IPS-18a (cell line): ENCODE data around the gene CDC27.
"Not testable (repeated sequence)": the region's sequence is repeated elsewhere in the genome, so short reads cannot be mapped to it uniquely, and the experiment has no call there.

Experiments
- H3K27ac ChIP-seq: one replicate; pipeline ENCODE4 v1.5.1; 2013; ENCODE audit warnings: low read length
- H3K27me3 ChIP-seq: one replicate; pipeline ENCODE4 v1.6.1; 2013; ENCODE audit warnings: mild to moderate bottlenecking, low read length; ENCODE audit not compliant: control insufficient read depth, insufficient read depth
- H3K36me3 ChIP-seq: one replicate; pipeline ENCODE4 v1.6.1; 2013; ENCODE audit warnings: low read depth, low read length; ENCODE audit not compliant: control insufficient read depth
- H3K4me1 ChIP-seq: one replicate; pipeline ENCODE4 v1.6.1; 2013; ENCODE audit warnings: low read depth, low read length; ENCODE audit not compliant: control insufficient read depth
- H3K4me3 ChIP-seq: one replicate; pipeline ENCODE4 v1.5.1; 2013; ENCODE audit warnings: low read length
- H3K9ac ChIP-seq: one replicate; pipeline ENCODE4 v1.6.1; 2013; ENCODE audit warnings: mild to moderate bottlenecking, low read length, moderate library complexity
- H3K9me3 ChIP-seq: one replicate; pipeline ENCODE4 v1.6.1; 2013; ENCODE audit warnings: low read depth, low read length; ENCODE audit not compliant: control insufficient read depth

CDC27 gene

GRCh38 chr17:47165137-47165536, 24.0 kb downstream of the CDC27 start:
- no peak overlapping the region for H3K27ac ChIP-seq
- H3K4me1 ChIP-seq = no peaks in the 10 kb centered on the region
- peaks cover 42% of the 10 kb centered on the region for H3K36me3 ChIP-seq
- H3K4me3 ChIP-seq = no peak overlapping the region
- no peak overlapping the region for H3K9ac ChIP-seq
- H3K27me3 ChIP-seq = no peaks in the 10 kb centered on the region
- H3K9me3 ChIP-seq = no peaks in the 10 kb centered on the region

GRCh38 chr17:47164263-47164662, 24.8 kb downstream of the CDC27 start:
- H3K36me3 ChIP-seq = peaks cover 48% of the 10 kb centered on the region
- no peaks in the 10 kb centered on the region for H3K4me1 ChIP-seq
- no peaks in the 10 kb centered on the region for H3K9me3 ChIP-seq
- no peak overlapping the region for H3K9ac ChIP-seq
- no peak overlapping the region for H3K27ac ChIP-seq
- no peaks in the 10 kb centered on the region for H3K27me3 ChIP-seq
- no peak overlapping the region for H3K4me3 ChIP-seq

GRCh38 chr17:47162013-47162622, 27.0 kb downstream of the CDC27 start:
- no peaks in the 10 kb centered on the region for H3K27me3 ChIP-seq
- peaks cover 43% of the 10 kb centered on the region for H3K36me3 ChIP-seq
- H3K9me3 ChIP-seq = no peaks in the 10 kb centered on the region
- H3K27ac ChIP-seq = no peak overlapping the region
- no peak overlapping the region for H3K4me3 ChIP-seq
- no peaks in the 10 kb centered on the region for H3K4me1 ChIP-seq
- no peak overlapping the region for H3K9ac ChIP-seq

DNA sequence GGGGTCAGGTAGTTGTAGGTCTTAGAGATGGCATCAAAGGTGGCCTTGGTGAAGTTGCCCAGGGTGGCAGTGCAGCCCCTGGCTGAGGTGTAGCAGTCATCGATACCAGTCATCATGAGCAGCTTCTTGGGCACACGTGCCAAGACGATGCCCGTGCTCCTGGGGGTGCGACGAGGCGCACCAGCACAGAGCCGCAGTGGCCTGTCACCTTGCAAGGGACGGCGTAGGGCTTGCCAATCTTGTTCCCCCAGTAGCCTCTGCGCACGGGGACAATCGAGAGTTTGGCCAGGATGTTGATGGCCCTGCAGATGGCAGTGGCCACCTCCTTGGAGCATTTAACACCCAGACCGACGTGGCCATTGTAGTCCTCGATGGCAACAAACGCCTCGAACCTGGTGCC, 29.8 kb downstream of the CDC27 start:
- no peaks in the 10 kb centered on the region for H3K4me1 ChIP-seq
- H3K4me3 ChIP-seq = no peak overlapping the region
- no peak overlapping the region for H3K9ac ChIP-seq
- H3K9me3 ChIP-seq = no peaks in the 10 kb centered on the region
- H3K36me3 ChIP-seq = peaks cover 50% of the 10 kb centered on the region
- no peaks in the 10 kb centered on the region for H3K27me3 ChIP-seq
- no peak overlapping the region for H3K27ac ChIP-seq

- Histone ChIP-seq H3K27me3 (no peaks in the 10 kb centered on the region), H3K27ac (no peak overlapping the region), H3K4me3 (no peak overlapping the region), H3K4me1 (peaks cover 10% of the 10 kb centered on the region), H3K36me3 (peaks cover 41% of the 10 kb centered on the region), H3K9ac (no peak overlapping the region), H3K9me3 (no peaks in the 10 kb centered on the region)
These were observed 43.7 kb downstream of the CDC27 start for GRCh38 chr17:47145351-47145750.

DNA sequence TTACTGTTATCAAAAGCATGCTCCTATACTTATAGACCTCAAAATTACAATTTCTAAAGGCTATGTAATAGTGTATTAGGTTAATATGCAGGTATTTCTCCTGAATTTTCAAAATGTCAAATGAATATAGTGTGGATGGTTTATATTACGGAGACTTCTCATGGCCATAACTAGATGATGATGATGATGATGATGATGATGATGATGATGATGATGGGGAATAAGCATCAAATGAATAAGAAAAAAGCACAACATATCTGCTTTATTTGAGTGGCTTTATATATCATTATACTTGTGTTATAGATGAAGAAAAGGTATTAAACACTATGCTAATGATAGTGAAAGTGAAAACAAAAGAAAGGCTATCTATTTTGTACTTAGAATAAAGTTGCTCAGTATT, 53.9 kb downstream of the CDC27 start:
- Histone ChIP-seq H3K9me3 (no peaks in the 10 kb centered on the region), H3K4me1 (no peaks in the 10 kb centered on the region), H3K36me3 (peaks cover 42% of the 10 kb centered on the region), H3K9ac (no peak overlapping the region), H3K27me3 (no peaks in the 10 kb centered on the region), H3K27ac (no peak overlapping the region), H3K4me3 (no peak overlapping the region)

DNA sequence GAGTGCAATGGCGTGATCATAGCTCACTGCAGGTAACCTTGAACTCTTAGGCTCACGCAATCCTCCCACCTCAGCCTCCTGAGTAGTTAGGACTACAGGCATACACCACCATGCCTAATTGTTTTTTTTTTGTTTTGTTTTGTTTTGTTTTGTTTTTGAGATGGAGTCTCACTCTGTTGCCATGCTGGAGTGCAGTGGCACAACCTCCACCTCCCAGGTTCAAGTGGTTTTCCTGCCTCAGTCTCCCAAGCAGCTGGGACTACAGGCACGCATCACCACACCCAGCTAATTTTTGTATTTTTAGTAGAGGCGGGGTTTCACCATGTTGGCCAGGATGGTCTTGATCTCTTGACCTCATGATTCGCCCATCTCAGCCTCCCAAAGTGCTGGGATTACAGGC, 54.7 kb downstream of the CDC27 start:
- H3K27ac ChIP-seq, H3K27me3 ChIP-seq, H3K9me3 ChIP-seq, H3K4me3 ChIP-seq, H3K4me1 ChIP-seq, H3K9ac ChIP-seq: not testable (repeated sequence)
- H3K36me3 ChIP-seq = peaks cover 38% of the 10 kb centered on the region

GRCh38 chr17:47131761-47132160, 57.3 kb downstream of the CDC27 start:
- no peaks in the 10 kb centered on the region for H3K4me1 ChIP-seq
- H3K9me3 ChIP-seq = no peaks in the 10 kb centered on the region
- H3K27me3 ChIP-seq = no peaks in the 10 kb centered on the region
- H3K27ac ChIP-seq = no peak overlapping the region
- no peak overlapping the region for H3K4me3 ChIP-seq
- H3K9ac ChIP-seq = no peak overlapping the region
- H3K36me3 ChIP-seq = peaks cover 30% of the 10 kb centered on the region

DNA sequence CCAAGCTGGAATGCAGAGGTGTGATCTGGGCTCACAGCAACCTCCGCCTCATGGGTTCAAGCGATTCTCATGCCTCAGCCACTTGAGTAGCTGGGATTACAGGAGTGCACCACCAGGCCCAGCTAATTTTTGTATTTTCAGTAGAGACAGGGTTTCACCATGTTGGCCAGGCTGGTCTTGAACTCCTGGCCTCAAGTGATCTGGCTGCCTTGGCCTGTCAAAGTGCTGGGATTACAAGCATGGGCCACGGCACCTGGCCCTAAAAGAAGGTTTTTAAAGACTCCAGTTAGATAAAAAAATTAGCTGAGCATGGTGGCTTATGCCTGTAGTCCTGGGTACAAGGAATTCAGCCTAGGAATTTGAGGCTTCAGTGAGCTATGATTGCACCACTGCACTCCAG, 62.3 kb downstream of the CDC27 start:
- H3K9me3 ChIP-seq, H3K9ac ChIP-seq, H3K4me3 ChIP-seq, H3K27ac ChIP-seq, H3K4me1 ChIP-seq, H3K27me3 ChIP-seq: not testable (repeated sequence)
- H3K36me3 ChIP-seq = peaks cover 31% of the 10 kb centered on the region

- not testable (repeated sequence) for H3K9me3 ChIP-seq, H3K27ac ChIP-seq, H3K4me3 ChIP-seq, H3K9ac ChIP-seq, H3K27me3 ChIP-seq
- Histone ChIP-seq H3K4me1 (peaks cover 10% of the 10 kb centered on the region), H3K36me3 (peaks cover 32% of the 10 kb centered on the region)
These were observed 65.8 kb downstream of the CDC27 start for GRCh38 chr17:47123262-47123661.

DNA sequence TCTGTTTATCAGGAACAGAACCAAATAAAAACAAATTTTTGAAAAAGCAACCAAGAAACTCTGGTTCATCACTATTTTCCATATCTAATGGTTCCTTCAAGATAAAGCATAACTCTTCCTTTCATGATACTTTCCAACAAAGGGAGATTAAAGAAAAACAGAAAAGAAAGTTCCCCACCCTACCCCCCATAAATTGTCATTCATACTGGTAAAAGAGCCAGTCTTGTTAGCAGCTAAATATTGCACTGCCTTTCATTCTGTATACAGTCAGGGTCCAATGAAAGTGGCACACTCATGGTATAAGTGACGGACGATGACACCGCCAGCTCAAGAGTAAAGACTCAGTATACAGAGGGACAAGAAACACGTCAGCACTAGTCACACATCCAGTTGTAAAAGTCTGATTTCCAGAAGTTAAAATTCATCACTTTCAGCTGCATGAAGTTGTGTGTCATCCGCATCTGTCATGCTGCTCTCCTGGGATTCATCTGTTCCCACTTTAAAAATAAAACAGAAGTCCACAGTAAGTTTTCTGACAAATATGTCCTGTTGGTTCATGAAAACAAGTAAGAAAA, 68.5 kb downstream of the CDC27 start:
- H3K9ac ChIP-seq = no peak overlapping the region
- H3K4me1 ChIP-seq = peaks cover 10% of the 10 kb centered on the region
- no peak overlapping the region for H3K4me3 ChIP-seq
- peaks cover 20% of the 10 kb centered on the region for H3K36me3 ChIP-seq
- H3K27ac ChIP-seq = no peak overlapping the region
- no peaks in the 10 kb centered on the region for H3K9me3 ChIP-seq
- no peaks in the 10 kb centered on the region for H3K27me3 ChIP-seq

GRCh38 chr17:47119746-47120520, 69.2 kb downstream of the CDC27 start:
- no peak overlapping the region for H3K9ac ChIP-seq
- no peak overlapping the region for H3K27ac ChIP-seq
- no peaks in the 10 kb centered on the region for H3K27me3 ChIP-seq

More at GRCh38 chr17:47119746-47120520, 69.2 kb downstream of the CDC27 start:
- Histone ChIP-seq H3K9me3 (no peaks in the 10 kb centered on the region), H3K36me3 (peaks cover 20% of the 10 kb centered on the region), H3K4me3 (no peak overlapping the region), H3K4me1 (peaks cover 10% of the 10 kb centered on the region)
